ENCODE measurements around the gene NPVF. TPM values are rescaled to one million over a fixed set of nuclear protein-coding genes. Genes with fewer than 3 reads are reported as not detected.

NPVF gene
- total RNA-seq, 1 donor: not detected

GRCh38 chr7:25216837-25217236 lies 11.4 kb downstream of the NPVF start:
- TF ChIP-seq CTCF (IDR thresholded peaks at IDR 0.05; ENCODE audit: insufficient read depth, low read length): peak; percentile 75
- H3K4me3 ChIP-seq (ENCODE audit: low read depth, low read length): no peak overlapping the region
- DNase-seq (ENCODE audit: low read depth): peak; percentile 63

GRCh38 chr7:25215694-25216335 lies 12.5 kb downstream of the NPVF start:
- DNase-seq (ENCODE audit: low read depth): no peak
- H3K4me3 ChIP-seq (ENCODE audit: low read depth, low read length): no peak overlapping the region
- no peak for TF ChIP-seq CTCF (IDR thresholded peaks at IDR 0.05; ENCODE audit: insufficient read depth, low read length)

GRCh38 chr7:25208525-25209221 lies 19.6 kb downstream of the NPVF start:
- DNase-seq (ENCODE audit: low read depth): no peak
- no peak for TF ChIP-seq CTCF (IDR thresholded peaks at IDR 0.05; ENCODE audit: insufficient read depth, low read length)
- H3K4me3 ChIP-seq (ENCODE audit: low read depth, low read length): no peak overlapping the region

DNA sequence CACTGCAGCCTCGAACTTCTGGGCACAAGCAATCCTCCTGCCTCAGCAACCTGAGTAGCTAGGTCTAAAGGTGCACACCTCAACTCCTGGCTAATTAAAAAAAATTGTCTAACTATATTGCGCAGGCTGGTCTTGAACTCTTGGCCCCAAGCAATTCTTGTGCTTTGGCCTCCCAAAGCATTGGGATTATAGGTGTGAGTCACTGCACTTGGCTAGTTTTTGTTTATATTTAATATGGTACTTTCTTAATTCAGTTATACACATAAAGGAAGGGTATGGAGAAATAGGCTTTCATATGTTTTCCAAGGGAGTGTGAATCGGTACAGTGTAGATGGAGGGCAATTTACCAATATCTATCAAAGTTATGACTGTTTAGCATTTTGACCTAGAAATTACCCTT lies 20.4 kb downstream of the NPVF start:
- no peak overlapping the region for H3K4me3 ChIP-seq (ENCODE audit: low read depth, low read length)
- no peak for TF ChIP-seq CTCF (IDR thresholded peaks at IDR 0.05; ENCODE audit: insufficient read depth, low read length)
- DNase-seq (ENCODE audit: low read depth): no peak

- TF ChIP-seq CTCF (IDR thresholded peaks at IDR 0.05; ENCODE audit: insufficient read depth, low read length): no peak
- DNase-seq (ENCODE audit: low read depth): no peak
- no peak overlapping the region for H3K4me3 ChIP-seq (ENCODE audit: low read depth, low read length)
Observed at GRCh38 chr7:25206765-25207164, 21.5 kb downstream of the NPVF start.

DNA sequence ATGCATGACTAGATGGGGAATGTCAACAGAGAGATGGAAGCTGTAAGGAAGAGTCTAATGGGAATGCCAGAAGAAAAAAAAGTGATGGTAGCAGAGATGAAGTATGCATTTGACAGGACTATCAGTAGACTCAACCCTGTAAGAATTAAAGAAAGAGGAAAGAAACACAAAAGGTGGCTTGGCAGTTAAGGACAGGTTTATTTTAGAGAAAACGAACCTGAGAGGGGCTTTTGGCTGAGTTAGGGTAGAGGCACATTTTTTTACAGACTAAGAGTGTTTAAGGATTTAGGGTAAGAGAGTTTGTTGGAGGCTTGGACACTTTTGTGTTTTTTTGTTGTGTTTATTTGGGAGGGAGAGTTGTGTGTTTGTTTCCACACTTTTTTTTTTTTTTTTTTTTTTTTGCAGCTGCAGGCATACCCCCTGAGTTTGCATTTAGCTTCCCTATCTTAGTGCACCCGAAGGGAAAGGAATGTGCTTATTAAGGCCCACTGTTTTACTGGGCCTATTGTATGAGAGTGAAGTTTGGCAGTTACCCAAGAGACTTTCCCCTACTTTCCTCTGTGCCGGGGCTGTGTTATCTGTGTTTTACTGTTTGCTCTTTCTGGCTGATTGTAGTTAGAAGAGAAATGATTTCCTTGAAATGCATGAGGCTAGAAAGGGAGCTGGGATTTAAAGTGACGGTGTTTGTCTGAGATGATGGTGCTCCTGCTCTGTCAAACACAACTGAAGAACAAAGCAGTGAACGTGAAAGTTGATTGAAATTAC lies 32.0 kb downstream of the NPVF start:
- DNase-seq (ENCODE audit: low read depth): peak; percentile 50
- no peak overlapping the region for H3K4me3 ChIP-seq (ENCODE audit: low read depth, low read length)
- no peak for TF ChIP-seq CTCF (IDR thresholded peaks at IDR 0.05; ENCODE audit: insufficient read depth, low read length)
